CD4-positive, alpha-beta T cell treated with Interleukin-6 at 100 ng/mL for 8 hours (primary cell): ENCODE measurements around the gene GNG12.

Experiments used
- DNase-seq: peaks from one replicate; pipeline ENCODE4 v3.0.0-alpha.2; 2020; ENCODE audit warnings: mixed read lengths, low spot score

The GNG12 gene

DNA sequence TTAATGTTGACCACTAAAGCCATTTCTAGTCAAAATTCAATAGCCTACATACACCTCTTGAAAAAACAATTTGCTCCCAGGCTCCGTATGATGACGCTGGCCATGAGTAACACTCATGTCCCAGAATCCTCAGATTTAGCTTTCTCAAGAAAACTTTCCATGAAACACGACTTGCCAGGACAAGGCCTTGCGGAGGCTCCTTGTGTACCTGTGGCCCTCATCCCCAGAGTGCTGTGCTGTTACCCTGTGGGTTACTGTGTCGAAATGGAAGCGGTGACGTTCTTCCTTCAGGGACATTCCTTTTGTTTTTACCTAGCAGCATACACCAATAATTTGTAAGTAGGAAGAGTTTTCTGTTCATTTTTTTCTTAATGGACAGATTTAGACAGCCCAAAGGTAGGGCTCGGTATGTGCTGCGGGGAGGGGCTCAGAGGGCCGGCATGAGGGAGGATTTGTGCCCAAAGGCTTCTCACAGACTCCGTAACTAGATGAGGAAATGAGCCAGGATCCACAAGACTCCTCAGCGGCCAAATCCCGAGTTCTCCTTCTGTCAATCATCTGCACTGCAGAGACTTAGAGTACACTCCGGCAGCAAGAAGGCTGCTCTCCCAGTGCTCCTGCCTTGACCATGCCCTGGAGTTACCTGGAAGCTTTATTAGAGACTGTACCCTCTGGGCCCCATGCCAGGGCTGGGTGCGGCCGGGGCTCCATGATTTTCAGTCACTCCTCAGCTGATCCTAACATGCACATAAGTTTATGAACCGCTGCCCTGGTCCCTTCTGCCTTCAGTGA lies 17.8 kb downstream of the GNG12 start:
- no peak for DNase-seq

DNA sequence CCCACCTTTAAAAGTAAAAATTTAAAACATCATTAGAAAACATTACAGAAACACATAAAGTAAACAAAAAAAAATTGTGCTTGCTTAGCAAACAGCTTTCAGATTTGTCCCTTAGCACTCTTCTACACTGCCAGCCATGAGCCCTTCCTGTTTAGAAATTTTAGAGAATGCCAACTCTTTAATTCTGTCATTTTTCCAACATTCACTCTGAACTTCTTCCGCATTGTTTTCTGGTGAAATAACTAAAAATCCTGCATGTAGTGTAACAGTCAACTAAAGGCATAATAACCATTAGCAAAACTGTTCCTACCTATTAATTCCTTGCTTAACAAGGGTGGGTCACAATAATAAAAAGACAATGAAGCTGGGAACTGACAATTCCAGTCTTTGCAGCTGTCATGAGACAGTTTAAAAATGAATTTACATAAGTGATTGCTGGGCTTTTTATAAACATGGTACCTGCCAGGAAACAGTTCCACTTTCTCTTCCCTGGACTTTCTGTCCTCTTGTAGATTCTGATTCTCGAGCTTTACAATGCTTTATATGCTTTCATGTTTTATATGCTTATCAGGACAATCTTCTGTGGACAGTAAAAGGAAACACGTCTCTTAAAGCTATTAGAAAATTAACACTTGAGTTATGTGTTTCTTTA lies 19.0 kb downstream of the GNG12 start:
- no peak for DNase-seq

DNA sequence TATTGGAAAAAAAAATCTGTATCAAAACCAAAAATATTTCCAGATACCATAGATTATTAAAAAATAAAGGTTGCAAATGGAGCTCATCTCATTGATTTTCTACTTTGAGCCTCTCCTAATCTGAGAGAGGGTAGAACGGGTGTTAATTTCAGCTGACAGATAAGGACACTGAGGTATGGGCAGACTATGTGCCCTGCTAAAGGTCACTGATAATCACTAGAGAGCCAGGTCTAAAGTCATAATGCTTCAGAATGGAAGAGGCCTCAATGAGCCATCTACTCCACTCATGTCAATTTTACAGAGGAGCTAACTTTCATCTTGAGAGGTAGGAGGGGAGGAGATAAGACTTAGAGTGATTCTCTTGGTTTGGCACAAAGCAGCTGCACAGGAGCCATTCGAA lies 21.0 kb downstream of the GNG12 start:
- DNase-seq, result no peak

DNA sequence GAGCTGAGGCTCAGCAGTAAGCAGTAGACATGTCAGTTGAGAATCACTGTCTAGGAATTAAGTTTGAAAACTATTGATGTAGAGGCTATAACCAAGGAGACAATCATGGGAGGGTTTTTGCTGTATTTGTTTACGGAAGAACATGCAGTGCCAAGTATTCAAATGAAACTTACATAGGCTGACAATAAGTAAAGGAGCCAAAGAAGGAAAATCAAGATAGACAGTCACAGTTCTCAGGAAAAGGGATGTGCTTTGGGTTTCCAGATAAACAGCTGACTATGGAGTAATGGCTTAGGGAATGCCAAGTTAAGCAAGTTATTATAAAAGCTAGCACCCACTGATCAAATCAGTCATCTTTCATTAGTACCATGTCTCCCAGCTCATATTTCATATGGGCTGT lies 21.5 kb downstream of the GNG12 start:
- DNase-seq, result no peak

DNA sequence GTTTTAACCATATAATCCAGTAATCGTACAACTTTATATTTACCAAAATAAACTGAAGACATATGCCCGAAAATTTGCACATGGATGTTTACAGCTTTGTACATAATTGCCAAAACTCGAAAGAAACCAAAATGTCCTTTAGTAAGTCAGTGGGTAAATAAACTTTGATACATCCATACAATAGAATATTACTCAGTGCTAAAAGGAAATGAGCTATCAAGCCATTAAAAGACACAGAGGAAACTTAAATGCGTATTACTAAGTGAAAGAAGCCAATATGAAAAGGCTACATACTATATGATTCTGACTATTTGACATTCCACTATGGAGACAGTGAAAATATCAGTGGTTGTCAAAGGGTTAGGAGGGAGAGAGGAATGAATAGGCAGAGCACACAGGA lies 23.4 kb downstream of the GNG12 start:
- no peak for DNase-seq

DNA sequence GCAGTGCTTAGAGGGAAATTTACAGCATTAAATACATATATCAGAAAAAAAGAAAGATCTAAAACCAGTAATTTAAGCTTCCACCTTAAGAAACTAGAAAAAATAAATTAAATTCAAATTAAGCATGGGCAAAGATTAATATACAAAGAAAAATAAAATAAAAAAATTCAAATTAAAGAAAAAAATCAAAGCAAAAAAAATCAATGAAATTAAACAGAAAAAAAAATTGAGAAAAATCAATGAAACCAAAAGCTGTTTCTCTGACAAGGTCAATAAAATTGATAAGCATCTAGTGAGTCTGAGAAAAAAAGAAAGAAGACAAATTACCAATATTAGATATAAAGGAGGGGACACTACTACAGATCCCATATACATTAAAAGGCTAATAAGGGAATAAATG lies 26.0 kb downstream of the GNG12 start:
- DNase-seq, result no peak

DNA sequence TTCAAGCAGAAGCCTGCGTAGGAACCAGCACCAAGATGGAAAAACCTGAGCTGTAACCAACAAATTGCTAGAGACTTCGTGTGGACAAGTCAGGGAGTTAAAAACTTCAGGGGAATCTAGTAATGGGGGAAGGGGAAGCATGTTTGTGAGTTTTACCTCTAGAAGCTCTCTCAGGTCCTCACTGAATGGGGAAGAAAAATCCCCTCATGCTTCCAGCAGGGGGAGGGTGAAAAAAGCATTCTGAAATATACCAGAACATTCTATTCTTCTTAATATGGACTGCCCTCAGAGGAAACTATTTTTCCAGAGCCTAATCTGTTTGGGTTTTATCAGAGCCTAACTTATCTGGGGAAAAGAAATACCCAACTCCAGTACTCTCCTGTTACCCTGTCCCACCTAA lies 28.6 kb downstream of the GNG12 start:
- no peak for DNase-seq

DNA sequence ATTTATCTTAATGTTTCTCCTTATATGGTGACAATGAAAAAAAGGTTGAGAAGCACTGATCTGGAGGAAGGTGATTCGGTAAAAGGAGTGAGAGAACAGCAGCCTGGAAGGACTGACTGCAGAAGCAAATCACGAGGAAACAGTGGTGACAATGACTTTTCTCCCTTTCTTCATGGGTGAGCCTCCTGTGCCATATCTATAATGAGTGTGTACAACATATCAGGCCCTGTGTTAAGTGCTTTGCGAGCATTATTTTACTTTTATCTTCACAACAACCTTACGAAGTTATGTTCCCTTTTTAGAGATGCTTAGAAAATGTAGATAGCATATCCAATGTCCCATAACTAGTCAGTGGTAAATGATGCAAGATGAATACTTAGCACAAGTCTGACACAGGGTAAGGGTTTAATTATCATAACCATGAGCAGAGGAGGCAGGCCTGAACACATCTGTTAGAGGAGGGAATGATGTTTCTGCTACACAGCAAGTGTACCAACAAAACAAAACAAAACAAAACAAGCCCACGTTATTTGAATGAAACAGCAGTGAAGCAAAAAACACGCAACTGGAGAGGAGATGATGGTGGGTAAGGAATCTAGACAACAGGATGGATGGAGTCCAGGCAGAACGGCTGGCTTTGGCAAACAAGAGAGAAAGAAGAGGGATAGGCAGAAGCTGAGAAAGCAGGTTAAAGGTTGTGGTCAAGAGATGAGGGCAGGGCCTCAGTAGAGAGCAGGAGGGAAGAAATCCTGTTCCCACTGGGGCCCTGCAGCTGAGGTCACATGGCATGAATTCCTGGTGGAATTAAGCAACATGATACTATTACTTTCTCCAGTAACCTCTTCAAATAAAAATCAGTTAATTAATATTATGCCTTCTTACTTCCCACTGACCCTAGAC lies 29.6 kb downstream of the GNG12 start:
- DNase-seq, result no peak

DNA sequence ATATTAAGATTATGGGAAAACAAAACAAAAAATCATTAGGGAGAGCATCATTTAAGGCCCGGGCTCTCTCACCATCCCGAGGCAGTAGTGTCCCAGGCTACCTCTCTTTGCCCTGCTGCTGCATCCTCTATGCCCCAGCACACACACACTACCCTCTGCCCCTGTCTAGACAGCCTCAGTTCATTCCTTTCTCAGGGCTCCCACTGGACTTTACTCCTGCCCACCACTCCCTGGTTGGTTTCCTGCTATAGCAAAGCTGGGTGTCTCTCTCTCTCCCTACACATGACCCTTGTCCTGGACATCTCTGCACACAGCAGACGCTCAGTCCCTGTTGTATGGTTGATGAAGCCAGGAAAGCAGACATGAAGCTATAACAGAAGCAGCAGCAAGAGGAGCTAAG lies 30.7 kb downstream of the GNG12 start:
- no peak for DNase-seq

DNA sequence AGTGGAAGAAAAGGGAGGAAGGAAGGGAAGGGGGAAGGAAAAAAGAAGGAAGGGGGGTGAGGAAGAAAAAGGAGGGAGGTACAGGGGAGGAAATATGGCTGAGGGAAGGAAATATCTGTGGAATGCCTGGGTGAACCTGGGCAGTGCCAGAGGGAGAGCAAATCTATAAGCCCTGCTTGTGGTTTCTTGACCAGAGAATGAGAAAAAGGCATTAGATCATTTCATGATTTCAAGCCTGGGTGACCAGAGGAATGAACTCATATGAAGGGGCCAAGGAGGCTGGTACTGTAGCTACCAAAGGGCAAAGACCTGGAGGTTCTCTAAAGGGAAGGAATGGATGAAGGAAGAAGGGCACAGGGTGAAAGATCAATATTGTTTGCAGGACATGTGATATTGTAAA lies 31.4 kb downstream of the GNG12 start:
- no peak for DNase-seq

DNA sequence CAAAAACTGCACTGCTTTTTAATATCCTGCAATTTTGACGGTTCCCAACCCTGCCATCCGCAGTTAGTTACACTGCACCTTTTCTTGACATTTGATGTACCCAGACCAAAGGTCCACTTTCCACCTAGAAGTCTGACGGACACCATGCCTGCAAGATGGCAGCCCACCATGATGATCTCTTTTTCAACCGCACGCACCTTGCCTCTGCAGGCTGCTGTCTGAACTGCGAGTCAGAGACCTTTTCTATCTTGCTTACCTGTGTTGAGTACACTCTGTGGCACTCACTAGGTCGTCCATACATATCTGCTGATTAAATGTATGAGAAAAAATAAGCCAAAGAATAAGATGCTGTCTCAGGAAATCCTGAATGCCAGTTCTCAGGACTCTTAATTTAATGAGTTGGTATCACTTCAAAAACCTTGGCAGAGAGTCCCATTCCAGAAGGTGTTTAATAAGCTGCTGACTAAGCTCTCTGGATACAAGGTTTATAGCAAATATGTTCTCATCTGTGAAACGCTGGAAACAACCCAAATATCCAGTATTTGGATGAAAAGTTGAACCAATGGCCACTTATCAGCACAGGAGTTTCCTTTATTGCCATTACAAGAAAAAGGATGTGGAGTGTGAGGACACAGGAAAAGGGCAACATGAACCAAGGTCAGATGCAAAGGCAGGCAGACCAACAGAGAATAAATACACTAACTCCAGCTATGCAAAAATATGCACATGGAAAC lies 37.9 kb downstream of the GNG12 start:
- no peak for DNase-seq

DNA sequence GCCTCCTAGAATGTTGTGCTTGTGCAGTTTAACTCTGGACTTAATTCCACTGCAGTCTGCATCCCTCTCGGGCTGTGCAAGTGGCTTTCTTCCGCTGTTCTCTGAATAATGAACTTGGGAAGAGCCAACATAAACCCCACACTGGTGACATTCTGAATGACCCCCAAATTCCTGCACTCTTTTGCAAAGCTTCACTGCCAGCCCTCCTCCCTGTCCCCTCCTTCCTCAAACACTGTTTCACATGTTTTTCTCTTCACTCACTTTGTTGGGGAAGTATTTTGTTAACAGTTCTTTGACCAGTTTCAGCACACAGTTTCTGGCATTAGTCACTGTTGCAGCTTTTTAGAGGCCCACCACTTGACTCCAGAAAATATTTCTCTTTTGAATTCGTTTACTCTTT lies 39.7 kb downstream of the GNG12 start:
- no peak for DNase-seq

DNA sequence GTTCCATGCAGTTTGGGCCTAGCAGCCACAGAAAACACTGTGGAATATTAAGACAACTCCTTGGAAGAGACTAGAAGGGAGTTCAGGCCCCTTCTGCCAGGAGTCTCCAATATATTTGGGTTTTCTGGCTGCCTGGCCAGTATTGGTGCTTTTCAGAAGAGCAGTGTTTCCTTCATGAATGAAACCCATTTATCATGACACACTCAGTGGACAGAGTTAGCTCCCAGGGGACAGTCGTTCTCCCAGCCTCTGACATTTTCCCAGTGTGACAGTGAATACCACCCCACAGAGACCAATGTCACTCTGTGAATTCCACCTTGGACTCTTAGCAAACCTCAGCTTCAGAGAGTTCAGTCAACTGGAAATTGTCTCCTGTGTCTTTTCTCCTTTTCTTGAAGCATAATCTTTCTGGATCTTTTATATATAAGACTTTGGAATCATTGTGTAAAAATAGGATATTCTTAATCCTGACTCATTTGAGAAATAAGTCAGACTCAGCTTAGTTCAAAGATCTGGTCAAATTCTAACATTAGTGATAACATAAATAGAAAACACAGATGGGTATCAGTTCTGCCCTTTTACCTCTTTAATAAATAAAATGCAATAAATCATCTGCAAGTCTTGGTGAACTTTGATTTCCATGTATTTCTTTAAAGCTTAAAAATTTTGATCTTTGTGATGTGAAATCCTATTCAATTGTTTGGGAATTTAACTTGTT lies 40.4 kb downstream of the GNG12 start:
- no peak for DNase-seq

DNA sequence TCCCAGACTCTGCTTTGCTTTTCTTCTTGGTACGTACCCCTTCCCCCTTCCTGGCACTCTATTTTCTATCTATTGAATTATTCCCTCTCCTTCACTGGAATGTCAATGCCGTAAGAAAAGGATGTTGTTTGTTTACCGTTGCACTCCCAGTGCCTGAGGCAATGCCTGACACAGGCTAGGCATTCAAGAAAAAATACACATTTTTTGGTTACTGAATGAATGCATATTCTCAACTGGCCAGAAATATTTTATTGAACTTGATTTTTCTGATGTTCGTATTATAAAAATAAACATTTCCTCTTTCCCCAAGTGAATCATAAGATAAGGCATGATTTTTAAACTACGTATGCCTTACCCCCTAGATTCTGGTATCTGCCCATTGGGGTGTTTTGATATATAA lies 41.2 kb downstream of the GNG12 start:
- no peak for DNase-seq

DNA sequence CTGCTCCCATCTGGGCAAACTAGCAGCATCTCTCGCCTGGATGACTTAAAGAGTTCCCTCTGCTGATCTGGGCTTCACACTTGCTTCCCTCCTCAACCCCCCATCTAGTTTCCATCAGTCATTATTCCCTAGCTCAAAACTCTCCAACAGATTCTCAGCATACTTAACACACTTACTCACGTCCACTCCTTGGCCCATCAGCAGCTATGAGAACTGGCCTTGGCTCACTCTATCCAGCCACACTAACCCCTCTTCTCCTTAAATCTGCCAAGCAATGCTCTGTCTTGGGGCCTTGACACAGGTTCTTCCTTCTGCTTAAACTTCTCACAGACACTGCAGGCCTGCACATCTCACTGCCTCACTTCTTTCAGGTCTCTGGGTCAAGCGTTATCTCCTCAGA lies 41.6 kb downstream of the GNG12 start:
- DNase-seq, result no peak

DNA sequence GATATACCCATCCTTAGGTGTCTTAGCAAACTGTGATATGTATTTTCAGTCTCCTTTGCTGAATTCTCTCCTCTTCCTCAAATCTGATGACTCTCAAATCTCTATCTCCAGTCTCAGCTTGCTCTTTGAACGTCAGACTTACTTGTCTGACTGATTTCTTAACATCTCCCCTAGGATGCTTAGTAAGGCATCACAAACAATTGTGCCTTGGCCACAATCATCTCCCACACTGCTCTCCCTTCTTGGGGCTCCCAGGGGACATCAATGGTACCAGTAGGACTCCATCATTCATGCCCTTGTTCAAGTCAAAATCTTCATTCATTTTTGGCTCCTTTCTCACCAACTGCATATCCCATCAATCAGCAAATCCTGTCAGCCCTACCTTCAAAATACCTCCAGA lies 42.0 kb downstream of the GNG12 start:
- DNase-seq, result no peak

DNA sequence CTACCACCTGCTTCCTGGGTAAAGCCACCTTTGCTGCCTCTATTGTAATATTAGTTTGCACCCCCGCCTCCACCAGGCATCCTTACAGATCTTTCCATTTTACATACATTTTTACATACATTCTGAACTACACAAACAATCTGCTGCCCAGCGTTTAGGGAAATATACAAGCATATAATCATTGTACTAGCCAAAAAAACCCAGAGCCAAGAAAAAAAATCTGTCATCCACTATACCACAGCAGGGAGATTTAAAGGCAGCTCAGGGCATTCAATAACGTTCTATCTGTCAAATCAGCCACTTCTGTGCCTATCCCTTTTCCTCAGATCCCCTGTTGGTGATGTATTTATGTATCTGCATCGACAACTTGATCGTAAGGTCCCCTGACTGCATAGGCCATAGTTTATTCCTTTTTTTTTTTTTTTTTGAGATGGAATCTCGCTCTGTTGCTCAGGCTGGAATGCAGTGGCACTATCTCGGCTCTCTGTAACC lies 43.0 kb downstream of the GNG12 start:
- DNase-seq, result no peak

DNA sequence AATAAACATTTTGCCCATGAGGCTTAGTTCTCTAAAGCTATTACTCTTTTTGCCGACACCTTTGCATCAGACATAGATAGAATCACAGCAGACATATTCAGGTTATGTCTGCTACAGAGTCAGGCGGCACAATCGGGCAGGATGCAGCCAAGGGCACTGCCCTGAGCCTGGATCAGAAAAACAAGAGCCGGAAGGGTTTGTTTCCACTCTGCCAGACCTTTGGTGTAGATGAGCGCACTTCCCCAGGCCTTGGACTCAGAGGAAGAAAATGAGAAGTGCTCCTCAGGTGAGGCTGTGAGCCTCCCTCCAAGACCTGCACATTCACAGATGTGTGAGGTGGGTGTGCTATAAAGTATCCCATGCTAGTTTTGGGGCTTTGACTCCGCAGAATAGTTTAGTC lies 43.7 kb downstream of the GNG12 start:
- DNase-seq, result no peak

DNA sequence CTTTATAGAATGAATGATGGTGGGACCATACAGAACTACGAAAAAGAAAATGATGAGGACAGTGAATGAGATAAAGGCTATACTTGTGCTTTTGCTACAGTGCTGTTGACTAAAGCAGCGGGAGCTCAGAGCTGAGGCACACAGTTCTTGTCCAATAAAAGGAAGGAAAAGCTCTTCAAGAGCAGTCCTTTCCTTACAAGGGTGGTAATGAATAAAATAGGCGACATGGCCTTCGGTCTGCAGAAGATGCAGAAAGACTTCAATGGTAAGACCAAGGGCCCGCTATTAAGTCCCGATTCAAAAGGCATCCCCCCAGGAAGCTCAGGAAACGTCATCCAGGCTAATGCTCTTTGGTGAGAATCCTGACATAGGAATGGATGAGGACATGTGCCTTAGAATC lies 44.4 kb downstream of the GNG12 start:
- no peak for DNase-seq

DNA sequence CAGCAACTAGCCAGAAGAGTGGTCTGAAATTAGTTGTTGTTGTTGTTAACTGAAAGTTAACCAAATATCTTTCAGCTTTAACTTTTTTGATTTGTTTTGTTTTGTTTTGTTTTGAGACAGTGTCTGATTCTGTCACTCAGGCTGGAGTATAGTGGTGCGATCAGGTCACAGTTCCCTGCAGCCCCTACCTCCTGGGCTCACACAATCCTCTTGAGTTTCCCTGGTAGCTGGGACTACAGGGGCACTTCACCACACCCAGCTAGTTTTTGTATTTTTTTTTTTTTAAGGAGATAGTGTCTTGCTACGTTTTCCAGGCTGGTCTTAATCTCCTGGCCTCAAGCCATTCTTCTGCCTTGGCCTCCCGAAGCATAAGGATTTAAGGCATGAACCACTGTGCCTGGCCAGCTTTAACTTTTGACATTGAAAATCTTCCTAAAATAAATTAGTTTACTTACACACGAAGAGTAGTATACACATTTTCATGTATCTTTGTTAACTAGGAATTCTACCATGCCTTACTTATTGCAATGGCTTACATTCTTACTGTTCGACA lies 45.0 kb downstream of the GNG12 start:
- no peak for DNase-seq

DNA sequence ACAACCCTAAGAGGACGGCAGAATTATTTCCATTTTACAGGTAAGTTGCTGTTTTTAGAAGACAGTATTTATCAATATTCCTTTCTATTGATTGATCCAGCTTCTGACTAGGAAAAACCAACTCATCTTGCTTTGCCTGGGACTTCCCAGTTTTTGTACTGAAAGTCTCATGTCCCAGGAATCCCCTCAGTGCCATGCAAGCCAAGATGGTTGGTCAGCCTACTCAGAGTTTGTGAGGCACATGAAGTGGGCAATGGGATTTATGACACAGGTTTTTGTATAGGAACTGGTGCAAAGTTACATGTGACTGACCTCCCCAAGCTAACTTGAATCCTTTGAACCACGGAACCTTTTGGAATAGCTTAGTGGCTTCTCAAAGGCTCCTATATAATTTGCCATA lies 45.5 kb downstream of the GNG12 start:
- no peak for DNase-seq
